K562 (cell line): ENCODE measurements around the gene FAM20C. TPM values are rescaled to one million over a fixed set of nuclear protein-coding genes. Genes with fewer than 3 reads are reported as not detected.

Source experiments
- ATAC-seq: fragments of 200-7000 bp; cut with Tn5 transposase; 3 replicates; pipeline ENCODE4 v1.9.1; 2020; ENCODE audit warnings: moderate library complexity
- BruUV-seq: library from RNA; stranded (reverse); fragments of 400-500 nt; replicated peaks from 2 replicates; lab custom pipeline; 2021; lab: Mats Ljungman, UMichigan
- CTCF ChIA-PET: fragments of 300-600 bp; formaldehyde crosslinking; extraction: SDS; loops from one replicate; lab custom pipeline; 2021; ENCODE audit warnings: low intra/inter-chr PET ratio; lab: Yijun Ruan, JAX
- POLR2A ChIA-PET: fragments of 300-600, 350-650 bp; sonication (Branson Sonifier 250); formaldehyde crosslinking; extraction: SDS; loops from one replicate; lab custom pipeline; 2021; ENCODE audit warnings: antibody characterized with exemption, inconsistent platforms; lab: Yijun Ruan, JAX
- DNase-seq, 4 experiments: peaks; one replicate each; pipeline versions ENCODE4 v3.0.0 to v3.0.0-alpha.2; 2011 to 2018; ENCODE audit warnings: low spot score in 3 of 4, mixed read lengths in 3 of 4; ENCODE audit errors: extremely low read depth in 1 of 4
- FAIRE-seq: peaks from 2 replicates; lab custom pipeline; 2011; peaks lifted over from hg19 to GRCh38; lab: Jason Lieb, UNC
- H2AFZ ChIP-seq: 2 replicates; pipeline ENCODE4 v1.6.0; 2011; ENCODE audit warnings: low read depth, low read length, control low read depth, inconsistent platforms
- H3K27ac ChIP-seq: fragments of 200-600 bp; 3 replicates; pipeline ENCODE4 v1.8.0; 2011; ENCODE audit warnings: low read depth, mild to moderate bottlenecking, control low read depth, inconsistent platforms, low read length, moderate library complexity, mixed read lengths; ENCODE audit errors: extremely low read depth
- H3K27me3 ChIP-seq, 2 experiments: fragments of 300-600 bp in 1 of 2; 2 replicates in 1 of 2; 3 replicates in 1 of 2; pipeline versions ENCODE4 v1.6.0 to v1.8.0; 2011; ENCODE audit warnings: inconsistent platforms in 2 of 2, low read length in 2 of 2, mild to moderate bottlenecking in 1 of 2, mixed read lengths in 1 of 2, moderate library complexity in 1 of 2; ENCODE audit not compliant: control insufficient read depth in 2 of 2, insufficient read depth in 2 of 2
- H3K36me3 ChIP-seq: fragments of 300-600 bp; 3 replicates; pipeline ENCODE4 v1.8.0; 2011; ENCODE audit warnings: mild to moderate bottlenecking, low read length, inconsistent platforms; ENCODE audit not compliant: control insufficient read depth, insufficient read depth
- H3K4me1 ChIP-seq, 2 experiments: fragments of 200-600 bp in 1 of 2; replicated peaks in 1 of 2; 2 replicates in 1 of 2; 3 replicates in 1 of 2; pipeline versions ENCODE4 v1.5.1 to v1.8.0; 2011; ENCODE audit warnings: inconsistent platforms in 2 of 2, low read length in 2 of 2, mild to moderate bottlenecking in 1 of 2, mixed read lengths in 1 of 2, moderate library complexity in 1 of 2; ENCODE audit not compliant: control insufficient read depth in 2 of 2, insufficient read depth in 2 of 2
- H3K4me2 ChIP-seq: 2 replicates; pipeline ENCODE4 v1.6.1; 2011; ENCODE audit warnings: low read length, control low read depth, inconsistent platforms, mixed read lengths; ENCODE audit not compliant: insufficient read depth
- H3K4me3 ChIP-seq: fragments of 200-600 bp; sonication (generic), shearing (Covaris generic); 2 replicates; pipeline ENCODE4 v1.5.1; 2016; ENCODE audit warnings: control low read depth, inconsistent platforms
- H3K79me2 ChIP-seq: fragments of 200-600 bp; 3 replicates; pipeline ENCODE4 v1.8.0; 2011; ENCODE audit warnings: low read length, inconsistent platforms; ENCODE audit not compliant: control insufficient read depth, insufficient read depth
- H3K9ac ChIP-seq, 2 experiments: 2 replicates each; pipeline versions ENCODE4 v1.6.0 to v1.6.1; 2011; ENCODE audit warnings: low read depth in 2 of 2, low read length in 2 of 2, control low read depth in 1 of 2, inconsistent platforms in 1 of 2, mild to moderate bottlenecking in 1 of 2, mixed read lengths in 1 of 2; ENCODE audit not compliant: insufficient read depth in 1 of 2
- H3K9me1 ChIP-seq: one replicate; pipeline ENCODE4 v1.6.0; 2011; ENCODE audit warnings: inconsistent platforms, mild to moderate bottlenecking, low read length, moderate library complexity; ENCODE audit not compliant: control insufficient read depth, insufficient read depth
- H3K9me3 ChIP-seq: replicated peaks from 2 replicates; pipeline ENCODE4 v1.5.1; 2011; ENCODE audit warnings: low read depth, low read length, inconsistent platforms; ENCODE audit not compliant: control insufficient read depth, insufficient read depth
- H4K20me1 ChIP-seq: replicated peaks from 2 replicates; pipeline ENCODE4 v1.6.1; 2011; ENCODE audit warnings: low read length, inconsistent platforms, mixed read lengths; ENCODE audit not compliant: control insufficient read depth, insufficient read depth
- DLX4 ChIP-seq: fragments of 250-450 bp; sonication (Bioruptor Pico); IDR thresholded peaks from 2 replicates; pipeline ENCODE4 v1.6.1; 2021; ENCODE audit warnings: mild to moderate bottlenecking
- HDAC1 ChIP-seq, 2 experiments: fragments of 450-650 bp; IDR thresholded peaks; 2 replicates each; pipeline ENCODE4 v1.6.1; 2016 to 2017; ENCODE audit warnings: inconsistent platforms in 1 of 2, mild to moderate bottlenecking in 1 of 2, moderate library complexity in 1 of 2
- HDAC8 ChIP-seq: fragments of 450-650 bp; IDR thresholded peaks from 2 replicates; pipeline ENCODE4 v1.6.1; 2016; ENCODE audit warnings: mild to moderate bottlenecking, missing genetic modification characterization, moderate library complexity, missing compliant biosample characterization
- MAZ ChIP-seq, 2 experiments: fragments of 450-650 bp in 1 of 2; sonication (generic) in 1 of 2; formaldehyde crosslinking; IDR thresholded peaks in 1 of 2; conservative IDR thresholded peaks in 1 of 2; 2 replicates each; pipeline versions ENCODE4 v1.4.0 to v1.5.0; 2020; ENCODE audit warnings: mild to moderate bottlenecking in 1 of 2, missing genetic modification reagents in 1 of 2
- MCM2 ChIP-seq: fragments of 450-650 bp; IDR thresholded peaks from 2 replicates; pipeline ENCODE4 v1.6.1; 2017; ENCODE audit warnings: low read depth, mild to moderate bottlenecking
- NR2C1 ChIP-seq, 2 experiments: fragments of 450-650 bp; IDR thresholded peaks; 2 replicates each; pipeline ENCODE4 v1.6.1; 2017; ENCODE audit warnings: mild to moderate bottlenecking in 2 of 2, antibody characterized with exemption in 1 of 2, inconsistent platforms in 1 of 2, missing compliant biosample characterization in 1 of 2, missing genetic modification characterization in 1 of 2
- PHB2 ChIP-seq: fragments of 450-650 bp; IDR thresholded peaks from 2 replicates; pipeline ENCODE4 v1.6.1; 2017; ENCODE audit warnings: low read depth
- RUNX1 ChIP-seq: sonication (generic); IDR thresholded peaks from 2 replicates; pipeline ENCODE4 v1.6.1; 2016; ENCODE audit warnings: antibody characterized with exemption, low read depth
- SREBF1 ChIP-seq: fragments of 150-350 bp; IDR thresholded peaks from 2 replicates; pipeline ENCODE4 v1.6.1; 2014; ENCODE audit warnings: antibody characterized with exemption, low read depth, low read length, borderline replicate concordance
- SRF ChIP-seq, 2 experiments: fragments of 250-450, 450-650 bp in 1 of 2; sonication (Bioruptor Pico) in 1 of 2; sonication (generic) in 1 of 2; formaldehyde crosslinking; IDR thresholded peaks; 2 replicates each; pipeline versions ENCODE4 v1.5.0 to v1.5.1; 2020 to 2022; ENCODE audit warnings: mild to moderate bottlenecking in 1 of 2, missing genetic modification reagents in 1 of 2
- SRSF9 ChIP-seq: fragments of 200-400 bp; formaldehyde crosslinking; IDR thresholded peaks from 2 replicates; pipeline ENCODE4 v1.6.1; 2017; ENCODE audit warnings: low read depth, low read length, borderline replicate concordance
- THRB ChIP-seq: fragments of 450-650 bp; formaldehyde crosslinking; conservative IDR thresholded peaks from 2 replicates; pipeline ENCODE4 v1.4.0; 2022; ENCODE audit warnings: mild to moderate bottlenecking, missing genetic modification characterization
- ZFX ChIP-seq: sonication (generic); formaldehyde crosslinking; IDR thresholded peaks from 2 replicates; pipeline ENCODE4 v1.8.0; 2022; ENCODE audit warnings: mild to moderate bottlenecking, missing genetic modification reagents, moderate library complexity
- ZNF217 ChIP-seq: sonication (generic); formaldehyde crosslinking; IDR thresholded peaks from 2 replicates; pipeline ENCODE4 v1.8.0; 2022; ENCODE audit warnings: mild to moderate bottlenecking, missing genetic modification reagents
- ZNF23 ChIP-seq: fragments of 250-450 bp; sonication (Bioruptor Pico); IDR thresholded peaks from 2 replicates; pipeline ENCODE4 v1.4.0; 2020; ENCODE audit warnings: mild to moderate bottlenecking
- WGBS: fragments of 100-300 bp; shearing (Covaris generic); methylation state at CpG from one replicate; pipeline ENCODE4 v1.1.6; 2016; ENCODE audit warnings: low coverage, mixed read lengths; ENCODE audit not compliant: insufficient coverage; ENCODE audit errors: missing lambda C conversion rate; 5-methylcytosine and 5-hydroxymethylcytosine counted together
- in situ Hi-C: fragments of 300-500 bp; cut with MboI; formaldehyde crosslinking; loops from 4 replicates; pipeline ENCODE4 v1.15.0; 2018; ENCODE audit warnings: inconsistent platforms, mixed read lengths
- intact Hi-C: fragments of 100-400 bp; cut with micrococcal nuclease; formaldehyde crosslinking; loops from 2 replicates; pipeline ENCODE4 v1.14.2; 2022
- polyA plus RNA-seq, 8 experiments: library from polyadenylated mRNA; depleted of rRNA in 4 of 8; stranded (reverse) in 5 of 8; unstranded in 3 of 8; fragments of >200 nt; fragmentation: Nextera tagmentation in 2 of 8; fragmentation: Illumina TruSeq in 1 of 8; extraction: Ambion mirVana in 2 of 8; extraction: Trizol in 1 of 8; gene quantifications; 2 replicates each; pipeline versions ENCODE4 v1.2.1 to v1.2.3, GENCODE V29; 2011 to 2014; ENCODE audit warnings: inconsistent platforms in 1 of 8, missing spikeins in 1 of 8
- total RNA-seq, 7 experiments: library from RNA; depleted of rRNA in 6 of 7; stranded (reverse); fragments of >200 nt in 6 of 7; fragmentation: Illumina TruSeq in 2 of 7; extraction: Trizol in 2 of 7; gene quantifications; 2 replicates each; pipeline versions ENCODE4 v1.2.1 to v1.2.3, GENCODE V29; 2011 to 2021; ENCODE audit warnings: low replicate concordance in 1 of 7
- TF ChIP-seq, protein P1 (sequence below): fragments of 200-400 bp; formaldehyde crosslinking; IDR thresholded peaks from 2 replicates; pipeline ENCODE4 v1.6.1; 2017; ENCODE audit warnings: mild to moderate bottlenecking, low read depth, low read length, moderate library complexity

Gene FAM20C
- total and polyA plus RNA-seq, 9 of the 15 experiments (the other 6 are each of a cell fraction or from before 2014, with no cell fraction given), result 0.09 TPM; not detected in 8

DNA sequence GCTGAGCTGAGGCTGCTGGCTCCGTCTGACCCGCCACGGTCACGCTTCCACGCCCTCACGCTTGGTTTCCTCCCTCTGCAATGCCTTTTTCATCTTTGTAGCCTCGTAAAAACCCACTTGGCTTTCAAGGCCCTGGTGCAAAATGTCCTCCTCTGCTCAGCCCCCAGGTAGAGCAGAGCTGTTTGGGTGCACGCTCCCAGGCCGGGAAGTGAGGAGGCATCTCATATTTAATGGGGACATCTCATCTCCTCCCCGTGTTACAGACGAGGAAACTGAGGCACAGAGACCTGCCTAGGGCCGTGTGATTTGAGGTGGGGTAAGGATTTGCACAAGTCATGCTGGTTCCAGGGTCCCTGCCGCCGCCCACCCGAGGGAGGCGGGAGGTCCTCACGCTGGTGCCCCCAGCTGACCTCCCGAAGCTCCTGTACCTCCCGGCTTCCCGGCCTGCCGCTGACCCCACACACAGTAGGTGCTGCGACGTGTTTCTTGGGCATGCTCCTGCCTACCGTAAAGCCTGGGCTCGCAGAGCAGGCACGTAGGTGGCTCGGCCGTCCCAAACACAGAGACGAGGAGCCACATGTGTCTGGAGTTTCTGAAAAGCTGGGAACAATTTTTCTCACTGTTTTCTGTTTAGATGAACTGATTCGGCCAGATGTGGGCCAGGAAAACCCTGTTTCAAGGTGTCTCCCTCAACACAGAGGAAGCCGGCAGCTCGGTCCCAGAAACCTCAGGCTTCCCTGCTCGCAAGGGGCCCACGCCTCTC lies 109.1 kb downstream of the FAM20C start:
- ChIA-PET POLR2A (interaction anchor here (0.7 to 1.0 kb wide), 2 partner anchors 9 to 22 kb away, joined by 3 to 4 read pairs; no protein-coding TSS in a partner anchor), CTCF (no interaction called here)
- 3% methylated on average over 33 of the region's 34 CpGs for WGBS
- Histone ChIP-seq H3K79me2 (no peaks in the 10 kb centered on the region), H3K4me2 (no peak overlapping the region), H3K27ac (no peak overlapping the region), H3K9ac (no peak overlapping the region), H3K4me3 (no peak overlapping the region), H3K36me3 (no peaks in the 10 kb centered on the region), H3K4me1 (no peaks in the 10 kb centered on the region; a peak in 1 of 5 replicates), H2AFZ (no peak overlapping the region), H3K9me1 (peaks cover 4% of the 10 kb centered on the region), H4K20me1 (peaks cover 12% of the 10 kb centered on the region), H3K27me3 (peaks cover 22 to 87% of the 10 kb centered on the region in 2 experiments), H3K9me3 (peaks cover 3% of the 10 kb centered on the region; the same call in 1 of the 2 replicates)
- FAIRE-seq, result no peak
- no peak for ATAC-seq
- no TSS peak for BruUV-seq
- DNase-seq, result no peak
- intact Hi-C loops (no loop called here), in situ Hi-C loops (no loop called here)
- no peak for TF ChIP-seq MAZ (CRISPR knock-in tag; conservative IDR thresholded peaks at IDR 0.05 in 1 of 2, IDR thresholded peaks at IDR 0.05 in 1 of 2)
- TF ChIP-seq RUNX1, result no peak
- TF ChIP-seq PHB2, result no peak
- TF ChIP-seq HDAC8 (tag), result no peak
- no peak for TF ChIP-seq THRB
- TF ChIP-seq MCM2, result no peak
- TF ChIP-seq NR2C1 (IDR thresholded peaks at IDR 0.05), result no peak
- no peak for TF ChIP-seq NR2C1 (tag; IDR thresholded peaks at IDR 0.05)
- TF ChIP-seq DLX4 (CRISPR knock-in tag), result no peak
- no peak for TF ChIP-seq ZFX (CRISPR knock-in tag)
- TF ChIP-seq ZNF217 (CRISPR knock-in tag), result no peak
- no peak for TF ChIP-seq SRF (CRISPR knock-in tag; IDR thresholded peaks at IDR 0.05)
- no peak for TF ChIP-seq SRSF9
- TF ChIP-seq SREBF1, result no peak
- TF ChIP-seq, protein P1, sequence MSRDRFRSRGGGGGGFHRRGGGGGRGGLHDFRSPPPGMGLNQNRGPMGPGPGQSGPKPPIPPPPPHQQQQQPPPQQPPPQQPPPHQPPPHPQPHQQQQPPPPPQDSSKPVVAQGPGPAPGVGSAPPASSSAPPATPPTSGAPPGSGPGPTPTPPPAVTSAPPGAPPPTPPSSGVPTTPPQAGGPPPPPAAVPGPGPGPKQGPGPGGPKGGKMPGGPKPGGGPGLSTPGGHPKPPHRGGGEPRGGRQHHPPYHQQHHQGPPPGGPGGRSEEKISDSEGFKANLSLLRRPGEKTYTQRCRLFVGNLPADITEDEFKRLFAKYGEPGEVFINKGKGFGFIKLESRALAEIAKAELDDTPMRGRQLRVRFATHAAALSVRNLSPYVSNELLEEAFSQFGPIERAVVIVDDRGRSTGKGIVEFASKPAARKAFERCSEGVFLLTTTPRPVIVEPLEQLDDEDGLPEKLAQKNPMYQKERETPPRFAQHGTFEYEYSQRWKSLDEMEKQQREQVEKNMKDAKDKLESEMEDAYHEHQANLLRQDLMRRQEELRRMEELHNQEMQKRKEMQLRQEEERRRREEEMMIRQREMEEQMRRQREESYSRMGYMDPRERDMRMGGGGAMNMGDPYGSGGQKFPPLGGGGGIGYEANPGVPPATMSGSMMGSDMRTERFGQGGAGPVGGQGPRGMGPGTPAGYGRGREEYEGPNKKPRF, result no peak
- no peak for TF ChIP-seq ZNF23
- no peak for TF ChIP-seq HDAC1 (IDR thresholded peaks at IDR 0.05)
